Right lobe of liver (tissue), 4 donors: ENCODE data around the gene IGF1R.

ENCODE experiments used
- CTCF ChIP-seq, 4 donors: fragments of 200-600 bp in 3 of 4; fragments of 450-650 bp in 1 of 4; IDR thresholded peaks; one replicate each; pipeline versions ENCODE4 v1.5.1 to v1.8.0; 2016 to 2022; ENCODE audit warnings: antibody characterized with exemption in 4 of 4, mild to moderate bottlenecking in 2 of 4
- POLR2A ChIP-seq: fragments of 450-650 bp; IDR thresholded peaks from one replicate; pipeline ENCODE4 v1.6.1; 2017; ENCODE audit warnings: antibody characterized with exemption, mild to moderate bottlenecking
- donor health status: DM: no; HTN: no; CAD: no.
- donor health status: DM: no; HTN: no; CAD: no.
- donor health status: DM: no; HTN: yes; CAD: no.

GRCh38 chr15:98941595-98942255, 293.4 kb downstream of the IGF1R start:
- TF ChIP-seq CTCF (IDR thresholded peaks at IDR 0.05) (no peak), POLR2A (no peak)
